CD4-positive, alpha-beta T cell treated with Interleukin-15 for 4 hours (primary cell): ENCODE results near the gene KRTAP10-1.

Source experiments
- DNase-seq: peaks from one replicate; pipeline ENCODE4 v3.0.0-alpha.2; 2020; ENCODE audit warnings: low spot score

The KRTAP10-1 gene

GRCh38 chr21:44502171-44502958, 37.6 kb downstream of the KRTAP10-1 start:
- no peak for DNase-seq

- no peak for DNase-seq
These were observed 39.9 kb downstream of the KRTAP10-1 start for GRCh38 chr21:44500111-44500510.

GRCh38 chr21:44499631-44500030, 40.4 kb downstream of the KRTAP10-1 start:
- DNase-seq: no peak

- DNase-seq: no peak
These were observed 40.8 kb downstream of the KRTAP10-1 start for GRCh38 chr21:44499211-44499560.

- no peak for DNase-seq
These were observed 41.5 kb downstream of the KRTAP10-1 start for GRCh38 chr21:44498280-44499210.

GRCh38 chr21:44497703-44498126, 42.3 kb downstream of the KRTAP10-1 start:
- no peak for DNase-seq

GRCh38 chr21:44496564-44497550, 43.1 kb downstream of the KRTAP10-1 start:
- DNase-seq: no peak

- DNase-seq: no peak
These were observed 44.1 kb downstream of the KRTAP10-1 start for GRCh38 chr21:44495611-44496563.

- no peak for DNase-seq
These were observed 45.0 kb downstream of the KRTAP10-1 start for GRCh38 chr21:44494956-44495355.

- DNase-seq: no peak
These were observed 45.6 kb downstream of the KRTAP10-1 start for GRCh38 chr21:44494418-44494817.

GRCh38 chr21:44492567-44493385, 47.2 kb downstream of the KRTAP10-1 start:
- no peak for DNase-seq

GRCh38 chr21:44490816-44491215, 49.2 kb downstream of the KRTAP10-1 start:
- no peak for DNase-seq

GRCh38 chr21:44490405-44490804, 49.6 kb downstream of the KRTAP10-1 start:
- no peak for DNase-seq

GRCh38 chr21:44489962-44490361, 50.0 kb downstream of the KRTAP10-1 start:
- DNase-seq: no peak
